Upper lobe of left lung (tissue), 4 donors: Measurements from ENCODE around the gene MALRD1.
"Not testable (repeated sequence)": the region's sequence is repeated elsewhere in the genome, so short reads cannot be mapped to it uniquely, and the experiment has no call there.

Experiments
- POLR2A ChIP-seq, 4 donors: fragments of 450-650 bp; IDR thresholded peaks; one replicate each; pipeline ENCODE4 v1.5.1; 2016 to 2017; ENCODE audit warnings: antibody characterized with exemption in 4 of 4, mild to moderate bottlenecking in 2 of 4
- POLR2AphosphoS5 ChIP-seq, 2 donors: sonication (generic); formaldehyde crosslinking; IDR thresholded peaks; one replicate each; pipeline ENCODE4 v1.5.1; 2017; ENCODE audit warnings: antibody characterized with exemption in 2 of 2
- TF ChIP-seq, protein P1 (sequence below), 6 experiments: fragments of 450-650 bp in 4 of 6; fragments of 200-600 bp in 2 of 6; sonication (generic) in 2 of 6; IDR thresholded peaks; one replicate each; pipeline ENCODE4 v1.5.1; 2016 to 2019; ENCODE audit warnings: antibody characterized with exemption in 6 of 6

DNA sequence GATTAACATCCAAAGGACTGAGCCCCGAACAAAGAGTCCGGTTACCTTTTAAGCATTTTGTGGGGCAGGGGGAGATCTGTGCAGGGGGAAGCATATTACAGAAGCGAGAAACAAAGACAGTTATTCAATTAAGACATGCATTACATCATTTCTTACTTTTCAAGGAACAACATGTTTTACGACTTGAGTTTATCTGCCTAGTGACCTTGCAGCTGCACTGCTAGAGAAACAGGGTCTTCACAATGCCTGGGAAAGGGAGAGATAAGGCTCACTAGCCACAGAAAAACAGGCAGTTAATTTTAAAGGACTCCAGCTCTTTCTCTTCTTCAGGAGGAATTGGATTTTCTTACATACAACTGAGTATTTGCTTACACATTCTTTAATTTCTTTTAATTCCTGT, 693.5 kb downstream of the MALRD1 start:
- TF ChIP-seq POLR2A, POLR2AphosphoS5 (IDR thresholded peaks at IDR 0.05): not testable (repeated sequence)
- TF ChIP-seq, protein P1, sequence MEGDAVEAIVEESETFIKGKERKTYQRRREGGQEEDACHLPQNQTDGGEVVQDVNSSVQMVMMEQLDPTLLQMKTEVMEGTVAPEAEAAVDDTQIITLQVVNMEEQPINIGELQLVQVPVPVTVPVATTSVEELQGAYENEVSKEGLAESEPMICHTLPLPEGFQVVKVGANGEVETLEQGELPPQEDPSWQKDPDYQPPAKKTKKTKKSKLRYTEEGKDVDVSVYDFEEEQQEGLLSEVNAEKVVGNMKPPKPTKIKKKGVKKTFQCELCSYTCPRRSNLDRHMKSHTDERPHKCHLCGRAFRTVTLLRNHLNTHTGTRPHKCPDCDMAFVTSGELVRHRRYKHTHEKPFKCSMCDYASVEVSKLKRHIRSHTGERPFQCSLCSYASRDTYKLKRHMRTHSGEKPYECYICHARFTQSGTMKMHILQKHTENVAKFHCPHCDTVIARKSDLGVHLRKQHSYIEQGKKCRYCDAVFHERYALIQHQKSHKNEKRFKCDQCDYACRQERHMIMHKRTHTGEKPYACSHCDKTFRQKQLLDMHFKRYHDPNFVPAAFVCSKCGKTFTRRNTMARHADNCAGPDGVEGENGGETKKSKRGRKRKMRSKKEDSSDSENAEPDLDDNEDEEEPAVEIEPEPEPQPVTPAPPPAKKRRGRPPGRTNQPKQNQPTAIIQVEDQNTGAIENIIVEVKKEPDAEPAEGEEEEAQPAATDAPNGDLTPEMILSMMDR (IDR thresholded peaks at IDR 0.05) = not testable (repeated sequence)
